ENCODE measurements around the gene SYT9.

GRCh38 chr11:7427733-7428132 is 176.0 kb downstream of the SYT9 start:
- TF ChIP-seq CTCF (IDR thresholded peaks at IDR 0.05) (no peak), POLR2A (IDR thresholded peaks at IDR 0.05) (no peak)

All from vagina (tissue), 2 donors.